PC-9 (cell line): Measurements from ENCODE around the gene ETV6.

ENCODE experiments used
- CTCF ChIP-seq: fragments of 200-600 bp; sonication (generic); conservative IDR thresholded peaks from 2 replicates; pipeline ENCODE4 v1.6.1; 2017; ENCODE audit warnings: mixed run types, antibody characterized with exemption, mild to moderate bottlenecking, moderate library complexity
- EZH2 ChIP-seq: fragments of 200-600 bp; sonication (generic); IDR thresholded peaks from 2 replicates; pipeline ENCODE4 v1.8.0; 2017; ENCODE audit warnings: antibody characterized with exemption, low read depth

- TF ChIP-seq CTCF (no peak), EZH2 (no peak)
These were observed 277.9 kb downstream of the ETV6 start for GRCh38 chr12:11927286-11927935.
